A549 (cell line): ENCODE measurements around the gene RFX1.

ENCODE experiments used
- EP300 ChIP-seq, 2 experiments: fragments of >200 bp; sonication (Bioruptor Twin); formaldehyde crosslinking; IDR thresholded peaks; 2 replicates in 1 of 2; 3 replicates in 1 of 2; pipeline ENCODE4 v1.6.1; 2016 to 2017
- HOXA7 ChIP-seq: fragments of 250-450 bp; sonication (Bioruptor Pico); IDR thresholded peaks from 2 replicates; pipeline ENCODE4 v1.5.0; 2020; ENCODE audit warnings: mild to moderate bottlenecking, moderate library complexity
- NFE2L2 ChIP-seq: fragments of 150-350 bp; conservative IDR thresholded peaks from 2 replicates; pipeline ENCODE4 v1.6.1; 2014; ENCODE audit warnings: low read length
- NPAS2 ChIP-seq: fragments of 250-450 bp; sonication (Bioruptor Pico); IDR thresholded peaks from 2 replicates; pipeline ENCODE4 v1.8.0; 2022; ENCODE audit warnings: mild to moderate bottlenecking, moderate library complexity, borderline replicate concordance
- RARB ChIP-seq: fragments of 250-450 bp; sonication (Bioruptor Pico); IDR thresholded peaks from 2 replicates; pipeline ENCODE4 v1.8.0; 2021; ENCODE audit warnings: mild to moderate bottlenecking, moderate library complexity
- TF ChIP-seq, protein P1 (sequence below): fragments of >200 bp; sonication (Bioruptor Twin); formaldehyde crosslinking; IDR thresholded peaks from 3 replicates; pipeline ENCODE4 v1.5.1; 2016
- TF ChIP-seq, protein P2 (sequence below): fragments of 450-650 bp; IDR thresholded peaks from 2 replicates; pipeline ENCODE4 v1.6.1; 2014; ENCODE audit warnings: antibody characterized with exemption

DNA sequence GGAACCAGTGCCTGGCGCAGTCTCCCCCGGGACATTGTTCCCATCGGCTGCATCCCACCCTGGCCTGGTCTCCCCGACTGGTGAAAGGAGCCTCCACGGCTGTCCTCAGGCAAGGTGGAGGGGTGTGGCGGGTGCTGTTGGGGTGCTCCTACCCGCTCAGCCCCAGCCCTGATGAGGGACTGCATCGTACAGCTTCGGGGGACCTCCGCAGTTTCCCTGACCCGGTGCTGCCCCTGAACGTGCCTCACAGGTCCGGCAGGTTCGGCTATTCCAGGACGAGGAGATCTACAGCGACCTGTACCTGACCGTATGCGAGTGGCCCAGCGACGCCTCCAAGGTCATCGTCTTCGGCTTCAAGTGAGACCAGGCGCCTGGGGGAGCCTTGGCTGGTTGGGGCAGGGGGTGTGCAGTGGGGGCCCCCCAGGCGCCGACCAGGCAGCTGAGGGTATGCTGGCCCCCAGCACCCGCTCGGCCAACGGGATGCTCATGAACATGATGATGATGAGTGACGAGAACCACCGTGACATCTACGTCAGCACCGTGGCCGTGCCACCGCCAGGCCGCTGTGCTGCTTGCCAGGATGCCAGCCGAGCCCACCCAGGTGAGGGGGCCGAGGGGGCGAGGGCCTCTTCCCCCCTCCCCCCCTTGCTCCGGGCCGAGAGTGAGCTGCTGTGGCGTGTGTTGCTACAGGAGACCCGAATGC, 50.3 kb downstream of the RFX1 start:
- TF ChIP-seq, protein P1, sequence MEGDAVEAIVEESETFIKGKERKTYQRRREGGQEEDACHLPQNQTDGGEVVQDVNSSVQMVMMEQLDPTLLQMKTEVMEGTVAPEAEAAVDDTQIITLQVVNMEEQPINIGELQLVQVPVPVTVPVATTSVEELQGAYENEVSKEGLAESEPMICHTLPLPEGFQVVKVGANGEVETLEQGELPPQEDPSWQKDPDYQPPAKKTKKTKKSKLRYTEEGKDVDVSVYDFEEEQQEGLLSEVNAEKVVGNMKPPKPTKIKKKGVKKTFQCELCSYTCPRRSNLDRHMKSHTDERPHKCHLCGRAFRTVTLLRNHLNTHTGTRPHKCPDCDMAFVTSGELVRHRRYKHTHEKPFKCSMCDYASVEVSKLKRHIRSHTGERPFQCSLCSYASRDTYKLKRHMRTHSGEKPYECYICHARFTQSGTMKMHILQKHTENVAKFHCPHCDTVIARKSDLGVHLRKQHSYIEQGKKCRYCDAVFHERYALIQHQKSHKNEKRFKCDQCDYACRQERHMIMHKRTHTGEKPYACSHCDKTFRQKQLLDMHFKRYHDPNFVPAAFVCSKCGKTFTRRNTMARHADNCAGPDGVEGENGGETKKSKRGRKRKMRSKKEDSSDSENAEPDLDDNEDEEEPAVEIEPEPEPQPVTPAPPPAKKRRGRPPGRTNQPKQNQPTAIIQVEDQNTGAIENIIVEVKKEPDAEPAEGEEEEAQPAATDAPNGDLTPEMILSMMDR, result no peak
- TF ChIP-seq NPAS2 (no peak), NFE2L2 (no peak), HOXA7 (no peak), EP300 (IDR thresholded peaks at IDR 0.05) (no peak), RARB (no peak)
- TF ChIP-seq, protein P2, sequence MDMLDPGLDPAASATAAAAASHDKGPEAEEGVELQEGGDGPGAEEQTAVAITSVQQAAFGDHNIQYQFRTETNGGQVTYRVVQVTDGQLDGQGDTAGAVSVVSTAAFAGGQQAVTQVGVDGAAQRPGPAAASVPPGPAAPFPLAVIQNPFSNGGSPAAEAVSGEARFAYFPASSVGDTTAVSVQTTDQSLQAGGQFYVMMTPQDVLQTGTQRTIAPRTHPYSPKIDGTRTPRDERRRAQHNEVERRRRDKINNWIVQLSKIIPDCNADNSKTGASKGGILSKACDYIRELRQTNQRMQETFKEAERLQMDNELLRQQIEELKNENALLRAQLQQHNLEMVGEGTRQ, result no peak
